DOHH2 (cell line): ENCODE data around the gene S100A4.

ENCODE experiments used
- EZH2phosphoT487 ChIP-seq: fragments of 200-600 bp; sonication (generic); IDR thresholded peaks from 2 replicates; pipeline ENCODE4 v1.6.1; 2017; ENCODE audit warnings: borderline replicate concordance, mild to moderate bottlenecking, antibody characterized with exemption, low read length, moderate library complexity, mixed read lengths
- TF ChIP-seq, protein P1 (sequence below): fragments of 200-600 bp; sonication (generic); IDR thresholded peaks from one replicate; pipeline ENCODE4 v1.5.1; 2014; ENCODE audit warnings: antibody characterized with exemption, mild to moderate bottlenecking, low read depth, low read length; ENCODE audit not compliant: poor library complexity, severe bottlenecking

DNA sequence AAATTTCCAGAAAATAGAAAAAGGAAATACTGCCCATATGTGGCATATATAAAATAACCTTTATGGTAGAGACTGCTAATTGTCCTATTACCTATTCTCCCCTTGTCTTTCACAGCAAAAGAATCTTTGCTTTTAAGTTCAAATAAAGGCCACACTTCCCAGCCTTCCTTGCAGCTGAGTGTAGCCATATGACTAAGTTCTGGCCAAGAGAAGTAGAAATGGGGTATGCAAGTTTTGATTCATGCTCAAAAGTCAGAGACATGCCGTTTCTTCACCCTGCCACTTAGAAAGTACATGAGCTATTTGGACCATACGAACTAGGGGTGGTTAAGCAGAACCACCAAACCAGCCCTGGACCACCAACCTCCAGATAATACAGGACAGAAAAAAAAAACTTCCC lies 38.4 kb upstream of the S100A4 start:
- TF ChIP-seq, protein P1, sequence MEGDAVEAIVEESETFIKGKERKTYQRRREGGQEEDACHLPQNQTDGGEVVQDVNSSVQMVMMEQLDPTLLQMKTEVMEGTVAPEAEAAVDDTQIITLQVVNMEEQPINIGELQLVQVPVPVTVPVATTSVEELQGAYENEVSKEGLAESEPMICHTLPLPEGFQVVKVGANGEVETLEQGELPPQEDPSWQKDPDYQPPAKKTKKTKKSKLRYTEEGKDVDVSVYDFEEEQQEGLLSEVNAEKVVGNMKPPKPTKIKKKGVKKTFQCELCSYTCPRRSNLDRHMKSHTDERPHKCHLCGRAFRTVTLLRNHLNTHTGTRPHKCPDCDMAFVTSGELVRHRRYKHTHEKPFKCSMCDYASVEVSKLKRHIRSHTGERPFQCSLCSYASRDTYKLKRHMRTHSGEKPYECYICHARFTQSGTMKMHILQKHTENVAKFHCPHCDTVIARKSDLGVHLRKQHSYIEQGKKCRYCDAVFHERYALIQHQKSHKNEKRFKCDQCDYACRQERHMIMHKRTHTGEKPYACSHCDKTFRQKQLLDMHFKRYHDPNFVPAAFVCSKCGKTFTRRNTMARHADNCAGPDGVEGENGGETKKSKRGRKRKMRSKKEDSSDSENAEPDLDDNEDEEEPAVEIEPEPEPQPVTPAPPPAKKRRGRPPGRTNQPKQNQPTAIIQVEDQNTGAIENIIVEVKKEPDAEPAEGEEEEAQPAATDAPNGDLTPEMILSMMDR = no peak
- no peak for TF ChIP-seq EZH2phosphoT487
